Measurements from ENCODE around the gene ZNF606.
A peak's percentile ranks its signal among the peaks of the same experiment; 100 is the strongest.

The ZNF606 gene

DNA sequence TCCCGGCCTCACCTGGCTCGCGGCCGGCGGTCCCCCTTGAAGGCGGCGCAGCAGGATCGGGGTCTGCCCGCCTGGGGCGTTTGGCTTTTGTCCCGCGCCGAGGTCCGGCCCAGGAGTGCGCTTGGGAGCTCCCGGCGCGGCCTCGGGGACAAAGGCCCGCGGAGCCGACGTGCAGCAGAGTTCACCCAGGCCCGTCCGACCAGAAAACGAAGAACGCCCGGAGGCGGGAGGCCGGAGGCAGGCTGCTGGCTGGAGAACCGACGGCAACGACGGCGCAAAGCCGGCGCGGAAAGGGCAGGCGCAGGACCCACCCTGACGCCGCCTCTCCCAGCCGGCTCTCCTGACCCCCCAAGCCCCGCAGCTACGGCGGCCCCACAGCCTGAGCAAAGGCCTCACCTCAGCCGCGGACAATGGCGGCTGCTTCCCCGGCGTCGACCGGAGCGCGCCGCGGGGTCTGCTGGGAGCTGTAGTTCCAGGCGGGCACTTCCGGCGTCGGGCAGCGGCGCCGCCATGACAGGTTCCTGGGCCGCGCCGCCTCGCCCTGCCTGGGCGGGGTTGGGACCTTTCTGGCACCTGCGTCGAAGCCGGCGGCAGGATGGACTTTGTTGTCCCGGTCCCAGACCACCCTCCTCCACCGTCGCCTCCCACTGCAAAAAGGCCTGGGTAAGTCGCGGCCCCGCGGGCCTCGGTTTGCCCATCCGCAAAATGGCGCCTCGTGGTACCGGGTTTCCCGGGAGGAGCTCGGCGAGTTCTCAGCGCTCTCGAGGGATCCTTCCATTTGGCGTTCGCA is at the start of gene ZNF606:
Gene ZNF606 (minus strand): TSS at position 437 of the 790 bp plus-strand sequence. CDS start 1,501 bp downstream, outside the sequence.
- peak; percentile 68 to 74 for DNase-seq (ENCODE audit: low read depth in 2 of 2)

DNA sequence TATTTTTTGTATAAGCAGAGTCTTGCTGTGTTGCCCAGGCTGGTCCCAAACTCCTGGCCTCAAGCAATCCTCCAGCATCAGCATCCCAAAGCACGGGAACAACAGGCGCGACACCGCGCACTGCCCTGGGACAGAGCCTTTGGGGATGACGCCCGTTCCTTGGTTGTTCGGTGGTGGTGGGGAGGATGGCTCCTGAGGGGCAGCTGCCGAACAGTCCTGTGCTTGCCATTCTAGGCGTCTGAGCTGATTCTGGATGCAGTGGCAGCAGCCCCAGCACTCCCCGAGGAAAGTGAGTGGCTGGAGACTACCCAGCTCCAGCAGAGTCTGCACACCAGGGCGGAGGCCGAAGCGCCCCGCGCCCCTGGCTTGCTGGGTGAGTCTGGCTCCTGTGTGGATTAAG is 49.6 kb upstream of the ZNF606 start:
- no peak for DNase-seq (ENCODE audit: low read depth in 2 of 2)

DNA sequence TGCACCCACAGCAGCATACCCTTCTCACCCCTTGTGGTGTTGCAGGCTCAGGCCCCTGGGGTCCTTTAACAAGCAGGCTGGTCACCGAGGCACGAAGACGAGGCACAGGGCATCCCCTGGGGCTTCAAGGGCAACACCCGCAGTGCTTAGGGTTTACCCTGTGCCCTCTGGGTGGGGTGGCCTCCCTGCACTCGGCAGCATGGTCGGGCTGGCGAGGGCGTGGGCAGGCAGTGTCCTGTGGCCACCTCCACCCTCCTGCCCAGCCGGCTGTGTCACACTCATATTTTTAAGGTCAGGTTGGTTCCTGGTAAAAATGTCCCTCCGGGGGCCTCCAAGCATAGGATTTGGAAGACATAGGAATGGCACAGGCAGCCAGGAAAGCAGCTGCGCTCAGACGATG is 45.1 kb upstream of the ZNF606 start:
- DNase-seq (ENCODE audit: low read depth in 2 of 2), result no peak

DNA sequence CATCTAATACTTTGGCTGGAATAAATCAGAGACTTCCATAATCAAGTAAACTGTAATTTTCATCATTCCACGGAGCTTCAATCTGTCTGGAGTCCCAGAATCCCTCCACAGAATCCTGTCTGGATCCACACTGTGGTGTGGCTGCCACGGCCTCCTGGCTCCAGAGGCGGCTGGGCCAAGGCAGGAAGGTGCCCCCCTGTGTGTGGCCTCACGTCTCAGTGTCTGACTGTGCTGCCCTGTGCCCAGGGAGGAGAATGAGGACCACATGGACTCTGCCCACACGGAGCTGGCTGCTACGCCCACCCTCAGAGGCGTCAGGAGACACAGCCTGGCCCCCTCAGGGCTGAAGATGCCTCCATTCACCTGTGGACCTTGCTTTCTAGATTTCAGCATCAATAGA is 44.2 kb upstream of the ZNF606 start:
- DNase-seq (ENCODE audit: low read depth in 2 of 2), result no peak

DNA sequence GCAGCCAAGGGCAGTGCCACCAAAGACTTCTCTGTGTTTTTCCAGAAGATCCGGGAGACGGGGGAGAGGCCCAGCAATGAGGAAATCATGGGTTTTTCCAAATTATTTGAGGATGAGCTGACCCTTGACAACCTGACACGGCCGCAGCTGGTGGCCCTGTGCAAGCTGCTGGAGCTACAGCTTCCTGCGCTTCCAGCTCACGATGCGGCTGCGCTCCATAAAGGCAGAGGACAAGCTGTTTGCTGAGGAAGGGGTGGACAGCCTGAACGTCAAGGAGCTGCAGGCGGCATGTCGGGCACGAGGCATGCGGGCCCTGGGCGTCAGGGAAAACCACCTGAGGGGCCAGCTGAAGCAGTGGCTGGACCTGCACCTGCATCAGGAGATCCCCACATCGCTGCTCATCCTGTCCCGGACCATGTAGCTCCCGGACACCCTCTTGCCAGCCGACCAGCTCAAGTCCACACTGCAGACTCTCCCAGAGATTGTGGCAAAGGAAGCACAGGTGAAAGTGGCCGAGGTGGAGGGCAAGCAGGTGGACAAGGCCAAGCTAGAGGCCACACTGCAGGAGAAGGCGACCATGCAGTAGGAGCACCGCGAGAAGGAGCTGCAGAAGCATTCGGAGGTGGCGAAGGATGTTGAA is 42.9 kb upstream of the ZNF606 start:
- DNase-seq (ENCODE audit: low read depth in 2 of 2), result no peak

DNA sequence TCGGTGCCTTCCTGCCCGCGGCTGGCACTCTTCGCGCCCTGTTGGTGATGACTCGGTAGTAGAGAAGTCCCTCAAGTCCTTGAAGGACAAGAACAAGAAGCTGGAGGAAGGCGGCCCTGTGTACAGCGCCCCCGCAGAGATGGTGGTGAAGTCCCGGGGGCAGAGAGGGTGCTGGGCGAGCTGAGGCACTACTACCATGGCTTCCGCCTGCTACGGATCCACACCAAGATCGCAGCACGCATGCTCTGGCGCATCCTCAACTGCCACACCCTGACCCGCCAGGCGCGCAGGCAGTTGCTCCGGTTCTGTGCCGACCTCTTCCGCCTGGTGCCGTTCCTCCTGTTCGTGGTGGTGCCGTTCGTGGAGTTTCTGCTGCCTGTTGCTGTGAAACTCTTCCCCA is 42.3 kb upstream of the ZNF606 start:
- DNase-seq (ENCODE audit: low read depth in 2 of 2), result no peak

DNA sequence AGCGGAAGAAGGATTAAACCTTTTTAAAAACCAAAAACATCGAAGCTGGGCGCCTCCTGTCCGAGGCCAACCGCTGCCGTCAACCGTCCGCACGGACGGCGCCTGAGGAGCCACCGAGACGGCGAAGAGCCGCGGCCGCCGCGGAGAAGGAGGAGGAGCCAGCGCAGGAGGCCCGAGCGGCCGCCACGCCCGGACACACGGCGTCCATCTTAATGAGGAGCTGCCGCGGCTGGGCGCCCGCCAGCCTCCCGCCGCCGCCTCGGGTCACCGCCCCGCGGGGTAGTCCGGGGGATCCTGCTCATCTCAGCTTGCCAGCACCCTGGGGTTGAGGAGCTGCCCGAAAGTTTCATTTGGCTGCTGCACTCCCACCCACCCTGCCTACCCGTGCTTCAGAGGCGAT is 41.8 kb upstream of the ZNF606 start:
- no peak for DNase-seq (ENCODE audit: low read depth in 2 of 2)

DNA sequence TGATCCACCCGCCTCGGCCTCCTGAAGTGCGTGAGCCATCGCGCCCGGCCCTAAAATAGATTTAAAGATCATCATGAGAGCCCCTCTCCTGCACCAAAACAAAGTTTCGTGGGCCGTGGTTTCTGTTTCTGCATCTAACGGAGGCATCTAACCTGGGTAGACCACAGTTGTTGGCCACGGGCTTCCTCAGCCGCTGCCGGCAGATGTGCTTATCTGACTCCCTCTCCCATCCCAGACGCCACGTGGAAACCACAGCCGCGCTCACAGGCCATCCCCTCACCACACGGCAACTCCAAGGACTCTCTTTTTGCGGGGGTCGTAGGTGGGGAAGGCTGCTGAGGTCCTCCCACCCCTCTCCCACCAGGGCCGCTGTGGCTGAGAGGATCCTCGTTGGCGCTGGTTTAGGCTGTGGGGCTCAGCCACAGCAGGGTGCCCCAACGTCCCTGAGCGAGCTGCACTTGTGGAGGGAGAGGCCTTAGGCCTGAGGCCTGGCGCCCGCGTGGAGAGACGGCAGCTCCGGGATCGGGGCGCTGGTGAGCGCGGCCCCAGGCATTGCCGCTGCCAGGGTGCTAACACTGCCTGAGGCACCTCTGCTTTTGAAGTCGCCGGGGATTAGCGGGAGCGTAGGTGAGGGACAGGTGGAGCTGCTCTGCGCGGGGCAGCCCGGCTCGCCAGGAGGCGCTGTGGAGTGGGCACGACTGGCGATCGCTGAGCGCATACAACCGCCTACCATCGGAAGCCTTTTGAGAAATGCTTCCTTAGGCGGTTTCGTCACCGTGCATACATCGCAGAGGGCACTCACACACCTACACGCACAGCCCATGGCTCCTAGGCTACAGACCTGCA is 40.1 kb upstream of the ZNF606 start:
- DNase-seq (ENCODE audit: low read depth in 2 of 2), result no peak

DNA sequence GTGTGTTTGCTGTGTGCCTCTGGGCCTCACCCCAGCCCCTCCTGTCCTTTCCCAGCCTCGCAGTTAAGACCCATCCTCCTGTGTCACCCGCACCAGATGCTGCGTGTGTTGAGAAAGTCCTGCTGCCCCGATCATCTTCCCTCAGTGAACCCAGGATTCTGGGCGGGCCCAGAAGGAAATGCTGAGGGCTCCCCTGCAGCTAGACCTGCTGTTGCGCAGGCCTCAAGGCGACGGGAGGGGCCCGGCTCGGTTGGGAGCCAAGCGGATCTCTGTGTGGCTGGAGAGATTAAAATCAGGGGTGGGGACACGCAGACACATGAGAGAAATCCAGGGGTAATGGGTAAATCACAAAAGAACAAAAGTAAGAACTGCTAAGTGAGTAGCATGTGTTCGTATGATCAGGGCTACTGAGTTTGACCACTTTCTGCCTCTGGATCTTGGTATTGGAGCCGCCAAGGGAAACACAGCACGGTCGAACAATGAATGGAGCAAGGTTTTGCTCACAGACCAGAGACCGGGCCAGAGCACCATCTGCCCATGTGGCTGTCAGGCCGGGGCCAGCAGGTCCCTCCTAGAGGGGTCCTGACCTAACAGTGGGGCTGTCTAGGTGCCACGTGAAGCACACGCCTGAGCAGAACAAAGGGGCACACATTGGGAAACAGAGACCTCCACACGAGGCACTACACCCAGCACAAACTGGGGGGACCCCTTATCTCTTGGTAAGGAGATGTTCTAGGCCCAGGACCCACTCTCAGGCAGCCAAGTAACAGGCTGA is 38.3 kb upstream of the ZNF606 start:
- DNase-seq (ENCODE audit: low read depth in 2 of 2), result no peak

DNA sequence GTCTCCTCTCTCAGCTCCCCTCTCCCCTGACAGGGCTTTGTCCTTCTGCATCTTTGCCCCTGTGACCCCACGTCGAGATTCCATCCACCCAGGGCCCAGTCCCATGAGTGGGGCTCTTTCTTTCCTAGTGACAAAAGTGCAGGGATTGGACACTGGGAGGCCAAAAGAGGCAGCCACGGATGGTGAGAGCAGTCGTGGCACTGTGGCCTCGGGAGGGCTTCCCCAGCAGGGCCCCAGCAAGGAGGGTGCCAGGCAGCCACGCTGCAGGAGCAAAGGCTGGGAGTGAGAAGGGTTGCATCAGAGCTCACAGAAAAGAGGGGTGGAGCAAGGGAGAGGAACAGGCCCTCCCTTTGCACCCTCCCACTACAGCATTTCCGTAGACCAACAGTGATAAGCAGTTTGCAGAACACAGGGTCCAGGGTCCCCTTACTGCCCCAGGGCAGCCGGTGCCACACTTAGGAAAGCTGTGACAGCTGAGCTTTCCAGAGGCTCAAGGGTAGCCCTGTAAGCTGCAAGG is 36.1 kb upstream of the ZNF606 start:
- no peak for DNase-seq (ENCODE audit: low read depth in 2 of 2)

DNA sequence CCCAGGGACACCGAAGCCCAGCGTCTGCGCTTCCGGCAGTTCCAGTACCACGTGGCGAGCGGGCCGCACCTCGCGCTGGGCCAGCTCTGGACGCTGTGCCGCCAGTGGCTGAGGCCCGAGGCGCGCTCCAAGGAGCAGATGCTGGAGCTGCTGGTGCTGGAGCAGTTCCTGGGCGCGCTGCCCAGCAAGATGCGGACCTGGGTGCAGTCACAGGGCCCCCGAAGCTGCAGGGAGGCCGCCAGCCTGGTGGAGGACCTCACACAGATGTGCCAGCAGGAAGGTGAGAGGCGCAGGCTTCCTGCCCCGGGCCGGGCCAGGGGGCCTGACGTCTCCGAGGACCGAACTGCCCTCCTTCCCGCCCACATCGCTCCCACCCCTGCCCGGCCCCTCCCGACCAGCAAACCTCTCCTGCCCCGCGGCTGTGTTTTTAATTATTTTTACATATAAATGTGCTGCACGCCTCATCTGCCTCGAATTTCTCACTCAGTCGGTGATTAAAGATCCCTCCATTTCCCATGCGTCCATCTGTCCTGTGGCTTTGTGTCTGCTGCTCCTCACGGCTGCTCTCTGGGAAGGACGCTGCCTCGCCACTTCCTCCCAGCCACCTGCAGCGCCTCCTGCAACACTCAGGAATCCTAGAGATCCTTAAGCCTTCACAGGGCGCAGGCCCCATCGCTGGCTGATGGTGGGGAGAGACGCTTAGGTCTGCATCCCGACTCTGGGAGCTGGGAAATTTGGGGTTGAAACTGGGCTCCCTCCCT is 35.5 kb upstream of the ZNF606 start:
- no peak for DNase-seq (ENCODE audit: low read depth in 2 of 2)

DNA sequence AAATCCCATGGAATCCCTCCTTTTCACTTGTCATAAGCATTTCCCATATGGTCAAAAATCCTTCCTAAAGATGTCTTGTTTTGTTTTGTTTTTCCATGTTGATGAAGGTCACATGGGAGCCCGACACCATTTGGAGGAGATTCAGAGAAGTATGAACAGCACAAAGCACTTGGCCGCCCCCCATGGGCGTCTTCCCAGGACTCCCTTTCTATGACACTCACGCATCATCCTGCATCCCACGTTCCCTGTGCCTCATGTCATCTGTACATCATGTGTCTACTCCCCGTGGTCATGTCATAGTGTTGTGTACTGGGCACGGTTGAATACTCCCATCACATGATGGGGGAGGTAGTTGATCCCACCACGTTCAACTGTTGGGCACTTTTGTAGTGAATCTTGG is 33.2 kb upstream of the ZNF606 start:
- DNase-seq (ENCODE audit: low read depth in 2 of 2), result no peak

DNA sequence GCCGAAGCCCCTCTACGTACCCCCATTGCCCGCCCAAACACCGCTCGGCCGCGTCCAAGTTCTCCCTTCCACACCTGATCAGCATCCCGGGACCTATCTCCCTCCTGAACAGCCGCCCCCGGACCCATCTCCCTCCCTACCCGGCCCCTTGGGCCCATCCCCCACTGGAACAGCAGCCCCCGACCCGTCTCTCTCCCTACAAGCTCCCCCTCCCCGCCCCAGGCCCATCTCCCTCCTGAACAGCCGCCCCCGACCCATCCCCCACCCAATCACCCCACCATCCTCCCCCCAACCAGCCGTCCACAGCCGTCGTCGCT is 31.8 kb upstream of the ZNF606 start:
- no peak for DNase-seq (ENCODE audit: low read depth in 2 of 2)

DNA sequence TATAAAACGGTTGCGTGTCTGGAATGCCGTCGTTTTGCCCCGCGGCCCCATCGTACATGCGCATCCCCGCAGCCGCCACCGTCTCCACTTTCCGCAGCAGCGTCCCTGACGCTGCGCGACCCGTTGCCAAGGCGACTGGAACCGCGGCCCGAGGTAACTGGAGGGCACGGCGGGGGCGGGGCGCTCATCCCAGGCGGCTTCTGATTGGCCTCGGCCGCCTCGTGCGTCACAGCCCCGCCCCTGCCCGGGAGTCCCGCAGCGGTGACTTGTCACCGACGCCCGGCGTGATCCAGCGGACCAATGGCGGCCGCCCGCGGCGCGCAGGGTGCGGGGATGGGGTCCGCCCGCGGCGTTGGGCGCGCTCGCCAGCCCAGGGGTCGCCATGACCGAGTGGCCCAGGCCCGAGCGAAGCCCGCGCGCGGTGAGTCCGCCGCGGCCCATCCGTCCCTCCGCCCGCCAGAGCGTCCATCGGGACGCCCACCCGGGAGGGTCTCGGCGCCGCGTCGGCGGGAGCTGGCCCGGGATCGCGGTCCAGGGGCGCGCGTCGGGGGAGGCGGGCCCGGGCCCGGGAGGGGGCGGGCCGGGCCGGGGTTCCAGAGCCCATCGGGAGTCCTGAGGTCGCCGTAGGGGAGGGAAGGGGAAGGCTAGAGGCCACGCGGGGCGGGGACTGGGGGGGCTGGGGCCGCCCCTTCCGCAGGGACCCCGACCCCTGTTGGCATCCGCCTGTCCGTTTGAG is 31.3 kb upstream of the ZNF606 start, which contains the start of gene ZSCAN1:
Gene ZSCAN1 (plus strand): TSS at position 285 of the 736 bp plus-strand sequence. CDS start 3,812 bp downstream, outside the sequence.
- peak in 1 of 2 experiments; percentile 6 for DNase-seq (ENCODE audit: low read depth in 2 of 2)

DNA sequence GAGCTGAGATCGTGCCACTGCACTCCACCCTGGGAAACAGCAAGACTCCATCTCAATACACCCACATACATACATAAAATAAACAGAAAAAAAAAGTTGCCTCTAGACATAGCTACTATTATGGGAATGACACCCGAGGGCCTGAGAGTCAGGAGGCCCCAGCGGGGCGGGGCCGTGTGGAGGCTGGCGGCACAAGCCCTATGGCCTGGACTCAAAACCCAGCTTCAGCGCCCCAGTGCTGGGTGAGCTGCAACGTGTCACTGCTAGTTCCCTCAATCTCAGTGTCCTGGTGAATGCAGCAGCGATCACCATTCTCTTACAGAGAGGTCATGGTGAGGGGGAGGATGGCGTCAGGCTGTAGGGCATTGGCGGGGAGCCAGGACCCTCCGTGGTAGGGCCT is 22.0 kb upstream of the ZNF606 start:
- DNase-seq (ENCODE audit: low read depth in 2 of 2), result no peak

DNA sequence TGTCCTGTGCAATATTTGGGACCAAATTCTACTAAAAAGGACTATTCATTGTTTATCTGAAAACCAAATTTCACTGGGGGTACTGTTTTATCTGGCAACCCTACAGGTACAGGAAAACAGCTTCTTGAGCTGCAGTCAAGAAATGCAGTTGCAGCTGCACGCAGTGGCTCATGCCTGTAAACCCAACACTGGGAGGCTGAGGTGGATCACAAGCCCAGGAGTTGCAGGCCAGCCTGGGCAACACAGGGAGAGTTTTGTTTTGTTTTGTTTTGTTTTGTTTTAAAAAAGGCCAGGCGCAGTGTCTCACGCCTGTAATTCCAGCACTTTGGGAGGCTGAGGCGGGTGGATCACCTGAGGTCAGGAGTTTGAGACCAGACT is 19.7 kb upstream of the ZNF606 start:
- no peak for DNase-seq (ENCODE audit: low read depth in 2 of 2)

DNA sequence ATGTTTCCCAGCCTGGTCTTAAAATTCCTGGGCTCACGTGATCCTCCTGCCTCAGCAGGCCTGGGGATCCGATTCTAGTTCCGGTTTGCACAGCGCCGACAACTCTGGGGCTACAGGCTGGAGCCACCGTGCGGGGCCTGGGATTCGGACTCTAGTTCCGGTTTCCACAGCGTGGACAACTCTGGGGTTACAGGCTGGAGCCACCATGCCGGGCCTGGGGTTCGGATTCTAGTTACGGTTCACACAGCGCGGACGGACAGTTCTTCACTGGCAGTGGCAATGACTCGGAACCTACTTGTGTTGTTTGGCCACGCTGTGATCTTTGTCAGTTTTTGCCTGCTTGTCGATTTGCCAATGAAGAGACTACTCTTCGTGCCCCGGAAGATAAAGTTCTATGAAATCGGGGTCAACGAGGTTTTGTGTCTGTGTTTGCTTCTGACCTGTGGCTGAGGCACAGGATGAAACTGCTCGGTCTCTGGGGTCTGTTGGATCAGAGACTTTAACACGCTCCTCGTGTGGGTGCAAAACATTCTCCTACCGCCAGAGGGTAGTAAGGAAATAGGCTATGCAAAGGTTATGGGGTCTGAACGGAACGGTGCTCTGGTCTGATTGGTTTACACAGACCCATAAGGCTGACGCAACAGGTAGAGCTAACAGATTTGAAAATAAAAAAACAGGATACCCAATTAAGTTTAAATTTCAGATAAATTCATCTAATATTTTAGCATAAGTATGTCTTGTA is 19.1 kb upstream of the ZNF606 start:
- DNase-seq (ENCODE audit: low read depth in 2 of 2), result peak in 1 of 2 experiments; percentile 17

DNA sequence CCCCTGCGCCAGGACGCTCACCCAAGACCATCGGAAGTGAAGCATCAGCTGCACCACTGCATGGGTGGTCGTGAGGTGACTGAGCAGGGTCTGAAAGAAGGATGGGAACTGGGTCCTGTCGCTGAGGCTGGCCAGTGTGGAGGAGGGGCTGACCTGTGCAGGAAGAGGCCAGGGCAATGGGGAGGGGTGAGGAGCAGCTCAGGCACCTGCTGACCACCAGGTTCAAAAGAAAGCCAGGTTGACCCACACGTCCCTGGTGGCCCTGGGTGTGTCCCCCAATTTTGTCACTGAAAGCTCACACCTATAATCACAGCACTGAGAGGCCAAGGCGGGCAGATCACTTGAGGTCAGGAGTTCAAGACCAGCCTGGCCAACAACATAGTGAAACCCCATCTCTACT is 17.5 kb upstream of the ZNF606 start:
- DNase-seq (ENCODE audit: low read depth in 2 of 2), result no peak

DNA sequence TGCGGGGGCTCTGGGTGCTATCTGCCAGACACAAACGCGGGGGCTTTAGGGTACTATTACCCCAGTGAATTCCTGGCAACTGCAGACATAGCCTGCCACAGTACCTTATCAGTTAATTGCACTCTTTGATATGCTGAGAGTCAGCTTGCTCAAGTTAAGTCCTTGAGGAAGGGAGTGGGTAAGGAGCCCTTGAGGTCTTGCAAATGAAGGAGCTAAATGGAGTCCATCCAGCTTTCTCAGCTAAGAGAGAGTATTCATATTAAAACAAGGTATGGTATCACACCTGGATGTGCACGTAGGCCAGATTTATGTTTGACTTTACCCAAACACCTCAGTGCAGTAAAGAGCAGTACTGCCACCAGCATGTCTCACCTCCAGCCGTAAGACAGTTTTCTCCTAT is 11.5 kb upstream of the ZNF606 start:
- no peak for DNase-seq (ENCODE audit: low read depth in 2 of 2)
